Thyroid gland (tissue), 4 donors: ENCODE results near the gene TMEM121B. TPM values are rescaled to one million over a fixed set of nuclear protein-coding genes. Genes with fewer than 3 reads are reported as not detected.
A peak's percentile ranks its signal among the peaks of the same experiment; 100 is the strongest.

ENCODE experiments used
- DNase-seq, 2 donors: peaks; one replicate each; pipeline ENCODE4 v3.0.0-alpha.2; 2019
- H3K27ac ChIP-seq, 3 donors: fragments of 200-600 bp; sonication (generic); 1 replicate in 2 of 3; 2 replicates in 1 of 3; pipeline ENCODE4 v1.5.1; 2016 to 2019; ENCODE audit warnings: mild to moderate bottlenecking in 1 of 3, moderate library complexity in 1 of 3
- H3K27me3 ChIP-seq: fragments of 200-600 bp; sonication (generic); one replicate; pipeline ENCODE4 v1.5.1; 2019
- H3K36me3 ChIP-seq, 2 donors: fragments of 200-600 bp; sonication (generic); one replicate each; pipeline ENCODE4 v1.5.1; 2016 to 2019
- H3K4me1 ChIP-seq, 2 donors: fragments of 200-600 bp; sonication (generic); one replicate each; pipeline ENCODE4 v1.5.1; 2017 to 2019
- H3K4me3 ChIP-seq, 3 donors: fragments of 200-600 bp; sonication (generic); replicated peaks in 1 of 3; 1 replicate in 2 of 3; 2 replicates in 1 of 3; pipeline ENCODE4 v1.5.1; 2016; ENCODE audit warnings: mild to moderate bottlenecking in 1 of 3
- H3K9me3 ChIP-seq: fragments of 200-600 bp; sonication (generic); one replicate; pipeline ENCODE4 v1.5.1; 2017
- POLR2A ChIP-seq, 2 donors: fragments of 450-650 bp; IDR thresholded peaks; one replicate each; pipeline ENCODE4 v1.6.1; 2017; ENCODE audit warnings: antibody characterized with exemption in 2 of 2, mild to moderate bottlenecking in 2 of 2, moderate library complexity in 1 of 2
- WGBS, 2 donors: methylation state at CpG; one replicate each; pipeline ENCODE4 v1.1.5; 2017; 5-methylcytosine and 5-hydroxymethylcytosine counted together
- intact Hi-C: fragments of 100-400 bp; cut with DNase I; formaldehyde crosslinking; loops from one replicate; pipeline ENCODE4 v1.15.1; 2023
- total RNA-seq, 4 donors: library from RNA; depleted of rRNA; stranded (reverse); fragments of >200 nt; gene quantifications; one replicate each; pipeline ENCODE4 v1.2.3, GENCODE V29; 2016
- TF ChIP-seq, protein P1 (sequence below), 6 experiments: fragments of 200-600 bp in 3 of 6; fragments of 450-650 bp in 3 of 6; sonication (generic) in 3 of 6; IDR thresholded peaks; one replicate each; pipeline ENCODE4 v1.5.1; 2016 to 2019; ENCODE audit warnings: antibody characterized with exemption in 6 of 6, mild to moderate bottlenecking in 2 of 6, inconsistent platforms in 1 of 6, moderate library complexity in 1 of 6

The TMEM121B gene
- total RNA-seq, 4 donors from 2014 or later, result 0.10 to 0.17 TPM; not detected in 2

DNA sequence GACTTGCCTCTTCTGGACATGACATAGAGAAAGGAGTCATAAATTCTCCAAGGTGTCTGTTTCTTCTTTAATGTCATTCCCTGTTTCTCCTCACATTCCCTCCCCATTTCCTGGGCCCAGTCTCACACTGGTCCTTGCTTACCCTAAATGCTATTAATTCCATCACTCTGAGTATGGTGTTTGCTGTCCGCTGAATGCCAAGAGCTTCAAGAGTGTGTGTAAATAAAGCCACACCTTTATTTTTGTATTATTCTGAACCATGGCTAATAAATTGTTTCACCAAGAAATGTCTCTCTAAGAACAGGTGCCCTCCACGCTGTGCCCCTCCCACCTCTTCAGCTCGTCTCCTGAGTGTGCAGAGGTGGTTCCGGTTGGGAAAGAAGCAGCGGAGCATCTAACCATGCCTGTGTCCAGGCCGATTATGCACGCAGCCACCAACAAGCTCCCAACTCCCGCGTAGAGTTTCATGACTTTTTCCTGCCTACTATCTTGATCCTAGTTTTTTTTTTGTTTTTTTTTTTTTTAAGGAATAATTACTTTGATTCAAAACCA lies 8.6 kb downstream of the TMEM121B start:
- TF ChIP-seq POLR2A (IDR thresholded peaks at IDR 0.05), result no peak
- TF ChIP-seq, protein P1, sequence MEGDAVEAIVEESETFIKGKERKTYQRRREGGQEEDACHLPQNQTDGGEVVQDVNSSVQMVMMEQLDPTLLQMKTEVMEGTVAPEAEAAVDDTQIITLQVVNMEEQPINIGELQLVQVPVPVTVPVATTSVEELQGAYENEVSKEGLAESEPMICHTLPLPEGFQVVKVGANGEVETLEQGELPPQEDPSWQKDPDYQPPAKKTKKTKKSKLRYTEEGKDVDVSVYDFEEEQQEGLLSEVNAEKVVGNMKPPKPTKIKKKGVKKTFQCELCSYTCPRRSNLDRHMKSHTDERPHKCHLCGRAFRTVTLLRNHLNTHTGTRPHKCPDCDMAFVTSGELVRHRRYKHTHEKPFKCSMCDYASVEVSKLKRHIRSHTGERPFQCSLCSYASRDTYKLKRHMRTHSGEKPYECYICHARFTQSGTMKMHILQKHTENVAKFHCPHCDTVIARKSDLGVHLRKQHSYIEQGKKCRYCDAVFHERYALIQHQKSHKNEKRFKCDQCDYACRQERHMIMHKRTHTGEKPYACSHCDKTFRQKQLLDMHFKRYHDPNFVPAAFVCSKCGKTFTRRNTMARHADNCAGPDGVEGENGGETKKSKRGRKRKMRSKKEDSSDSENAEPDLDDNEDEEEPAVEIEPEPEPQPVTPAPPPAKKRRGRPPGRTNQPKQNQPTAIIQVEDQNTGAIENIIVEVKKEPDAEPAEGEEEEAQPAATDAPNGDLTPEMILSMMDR (IDR thresholded peaks at IDR 0.05), result no peak

DNA sequence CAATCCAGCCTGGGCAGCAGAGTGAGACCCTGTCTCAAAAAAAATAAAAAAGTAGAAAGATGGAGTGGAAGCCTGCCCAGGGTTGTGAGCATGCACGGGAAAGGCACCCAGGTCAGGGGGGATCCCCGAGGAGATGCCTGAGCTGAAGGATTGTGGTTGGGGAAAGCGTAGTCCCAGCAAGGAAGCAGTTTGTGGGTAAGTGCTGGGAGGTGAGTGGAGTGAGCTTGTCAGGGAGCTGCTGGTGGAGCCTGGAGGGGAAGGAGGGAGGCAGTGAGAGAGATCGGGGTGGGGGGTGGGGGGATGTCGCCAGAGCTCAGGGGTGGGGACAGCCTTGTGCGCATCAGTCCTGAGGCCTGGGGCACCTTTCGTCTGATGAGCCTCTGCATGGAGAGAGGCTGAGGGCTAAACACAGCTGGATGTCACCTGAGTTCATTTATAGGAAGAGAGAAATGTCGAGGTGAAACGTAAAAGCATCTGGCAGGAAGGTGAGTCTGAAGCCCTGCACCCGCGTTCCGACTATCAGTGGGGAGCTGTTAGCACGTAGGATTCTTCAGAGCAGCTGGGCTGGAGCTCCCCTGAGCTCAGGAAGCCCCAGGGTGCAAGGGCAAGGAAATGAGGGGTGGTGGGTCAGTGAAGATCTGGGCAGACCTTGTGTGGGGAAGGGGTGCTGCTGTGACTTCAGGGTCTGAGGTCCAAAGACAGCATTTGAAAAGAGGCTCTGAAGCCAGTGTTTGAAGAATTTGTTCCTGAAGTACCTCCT lies 10.2 kb downstream of the TMEM121B start:
- DNase-seq, result no peak
- Histone ChIP-seq H3K4me3 (no peak overlapping the region), H3K27me3 (no peaks in the 10 kb centered on the region), H3K27ac (no peak overlapping the region), H3K36me3 (peaks cover 10 to 16% of the 10 kb centered on the region in 2 donors), H3K9me3 (no peaks in the 10 kb centered on the region), H3K4me1 (peaks cover 0 to 4% of the 10 kb centered on the region in 2 donors)
- 87% methylated on average over 13 of the region's 13 CpGs for WGBS, 2 donors
- TF ChIP-seq, protein P1 (IDR thresholded peaks at IDR 0.05), result no peak
- no peak for TF ChIP-seq POLR2A (IDR thresholded peaks at IDR 0.05)
- intact Hi-C loops, result no loop called here

More for the DNA sequence above, 8.6 kb downstream of the TMEM121B start:
- Histone ChIP-seq H3K4me1 (peaks cover 0 to 4% of the 10 kb centered on the region in 2 donors), H3K36me3 (peaks cover 10 to 16% of the 10 kb centered on the region in 2 donors), H3K9me3 (no peaks in the 10 kb centered on the region), H3K4me3 (no peak overlapping the region), H3K27me3 (no peaks in the 10 kb centered on the region), H3K27ac (no peak overlapping the region)
- 29 to 37% methylated on average over 9 of the region's 9 CpGs for WGBS, 2 donors
- peak; percentile 77 to 80 for DNase-seq
- intact Hi-C loops, result no loop called here

DNA sequence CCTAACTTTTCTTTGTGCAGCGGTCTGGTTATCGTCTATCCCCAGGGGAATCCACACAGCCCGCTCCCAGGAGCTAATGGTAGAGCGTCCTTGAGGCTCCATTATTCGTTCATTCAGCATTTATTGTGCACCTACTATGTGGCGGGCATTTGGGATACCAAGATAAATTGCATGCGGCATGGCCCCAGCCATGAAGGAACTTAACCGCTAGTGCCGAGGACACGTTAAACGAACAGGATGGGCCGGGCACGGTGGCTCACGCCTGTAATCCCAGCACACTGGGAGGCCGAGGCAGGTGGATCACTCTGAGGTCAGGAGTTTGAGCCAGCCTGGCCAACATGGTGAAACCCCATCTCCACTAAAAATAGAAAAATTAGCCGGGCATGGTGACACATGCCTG lies 11.2 kb downstream of the TMEM121B start:
- TF ChIP-seq, protein P1 (IDR thresholded peaks at IDR 0.05), result no peak
- TF ChIP-seq POLR2A (IDR thresholded peaks at IDR 0.05), result no peak
- peaks cover 4 to 8% of the 10 kb centered on the region in 2 donors for H3K4me1 ChIP-seq
- no peak overlapping the region for H3K4me3 ChIP-seq
- peaks cover 10 to 16% of the 10 kb centered on the region in 2 donors for H3K36me3 ChIP-seq
- DNase-seq, result no peak
- no peaks in the 10 kb centered on the region for H3K27me3 ChIP-seq
- no peaks in the 10 kb centered on the region for H3K9me3 ChIP-seq
- no peak overlapping the region for H3K27ac ChIP-seq
- intact Hi-C loops, result no loop called here
- 91 to 94% methylated on average over 14 to 16 of the region's 16 CpGs for WGBS, 2 donors

DNA sequence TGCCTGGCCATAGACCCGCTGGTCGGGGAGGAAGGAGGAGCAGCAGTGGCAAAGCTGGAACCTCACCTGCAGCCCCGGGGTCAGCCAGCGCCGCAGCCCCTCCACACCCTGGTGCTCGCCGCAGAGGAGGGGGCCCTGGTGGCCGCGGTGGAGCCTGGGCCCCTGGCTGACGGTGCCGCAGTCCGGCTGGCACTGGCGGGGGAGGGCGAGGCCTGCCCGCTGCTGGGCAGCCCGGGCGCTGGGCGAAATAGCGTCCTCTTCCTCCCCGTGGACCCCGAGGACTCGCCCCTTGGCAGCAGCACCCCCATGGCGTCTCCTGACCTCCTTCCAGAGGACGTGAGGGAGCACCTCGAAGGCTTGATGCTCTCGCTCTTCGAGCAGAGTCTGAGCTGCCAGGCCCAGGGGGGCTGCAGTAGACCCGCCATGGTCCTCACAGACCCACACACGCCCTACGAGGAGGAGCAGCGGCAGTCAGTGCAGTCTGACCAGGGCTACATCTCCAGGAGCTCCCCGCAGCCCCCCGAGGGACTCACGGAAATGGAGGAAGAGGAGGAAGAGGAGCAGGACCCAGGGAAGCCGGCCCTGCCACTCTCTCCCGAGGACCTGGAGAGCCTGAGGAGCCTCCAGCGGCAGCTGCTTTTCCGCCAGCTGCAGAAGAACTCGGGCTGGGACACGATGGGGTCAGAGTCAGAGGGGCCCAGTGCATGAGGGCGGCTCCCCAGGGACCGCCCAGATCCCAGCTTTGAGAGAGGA lies 11.9 kb downstream of the TMEM121B start:
- TF ChIP-seq, protein P1 (IDR thresholded peaks at IDR 0.05), result no peak
- no peak for TF ChIP-seq POLR2A (IDR thresholded peaks at IDR 0.05)
- H3K27ac ChIP-seq, result no peak overlapping the region

More for the DNA sequence above, 11.9 kb downstream of the TMEM121B start:
- 95% methylated on average over 17 to 34 of the region's 42 CpGs for WGBS, 2 donors
- peaks cover 10 to 16% of the 10 kb centered on the region in 2 donors for H3K36me3 ChIP-seq
- no peaks in the 10 kb centered on the region for H3K9me3 ChIP-seq
- intact Hi-C loops, result no loop called here
- peaks cover 6 to 15% of the 10 kb centered on the region in 2 donors for H3K4me1 ChIP-seq
- no peak overlapping the region for H3K4me3 ChIP-seq
- no peak for DNase-seq
- H3K27me3 ChIP-seq, result no peaks in the 10 kb centered on the region
